ENCODE measurements around the gene SPDYE16. TPM values are rescaled to one million over a fixed set of nuclear protein-coding genes. Genes with fewer than 3 reads are reported as not detected.

Gene SPDYE16
- total RNA-seq, 1 experiment from 2014 or later, result not detected

DNA sequence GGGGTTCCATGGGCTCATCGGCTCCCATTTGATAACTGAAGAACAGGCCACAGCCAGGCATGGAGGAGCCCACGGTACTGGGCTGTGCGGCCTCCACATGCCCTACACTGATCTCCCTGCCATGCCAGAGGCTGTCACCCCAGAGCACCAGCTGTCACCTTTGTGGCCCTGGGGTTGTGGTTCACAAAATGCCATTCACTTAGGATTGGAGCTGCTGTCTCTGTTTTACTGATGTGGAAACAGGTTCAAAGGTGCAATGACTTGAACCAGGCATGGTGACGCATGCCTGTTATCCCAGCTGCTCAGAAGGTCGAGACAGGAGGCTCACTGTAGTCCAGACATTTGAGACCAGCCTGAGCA is 37.0 kb downstream of the SPDYE16 start:
- H3K27ac ChIP-seq (ENCODE audit: insufficient read length, low read depth, low read length), result no peak overlapping the region
- no peaks in the 10 kb centered on the region for H3K79me1 ChIP-seq (ENCODE audit: insufficient read depth, low read depth, low read length, poor library complexity, severe bottlenecking)
- no peak overlapping the region for H3K27ac Mint-ChIP-seq

More for the DNA sequence above, 37.0 kb downstream of the SPDYE16 start:
- H2AFZ ChIP-seq (ENCODE audit: low read length), result no peak overlapping the region
- no peak overlapping the region for H3K14ac ChIP-seq (ENCODE audit: insufficient read depth, low read length)
- no peak for DNase-seq
- H3K27me3 ChIP-seq (ENCODE audit: insufficient read depth, low read length), result no peaks in the 10 kb centered on the region
- no peak overlapping the region for H3K4me2 ChIP-seq (ENCODE audit: insufficient read depth, insufficient read length, low read length)
- no peaks in the 10 kb centered on the region for H3K9me3 ChIP-seq (ENCODE audit: control insufficient read depth, low read depth, low read length)
- Mint-ChIP-seq H3K9me3 (no peaks in the 10 kb centered on the region), H3K4me3 (no peak overlapping the region), H3K4me1 (peaks cover 4 to 5% of the 10 kb centered on the region in 2 experiments), H3K36me3 (ENCODE audit: insufficient read depth in 1 of 3, low read depth in 3 of 3) (peaks cover 0 to 22% (median 9%) of the 10 kb centered on the region in 3 experiments; a peak in 5 of 7 replicates), H3K27me3 (ENCODE audit: low read depth) (no peaks in the 10 kb centered on the region)
- no peak overlapping the region for H4K8ac ChIP-seq (replicated peaks; ENCODE audit: insufficient read length, low read depth, low read length)
- H3K23ac ChIP-seq (ENCODE audit: insufficient read length, low read depth, low read length), result no peak overlapping the region
- no peak overlapping the region for H2BK120ac ChIP-seq (ENCODE audit: low read depth, low read length, poor library complexity, severe bottlenecking)
- H3K4ac ChIP-seq (ENCODE audit: low read depth, low read length), result no peak overlapping the region
- no peak overlapping the region for H2AK5ac ChIP-seq (ENCODE audit: insufficient read length, low read length)
- WGBS (ENCODE audit: extremely low coverage, insufficient read length, low lambda C conversion rate), result no CpG with 5 or more reads among the region's 5 CpGs
- H3K23me2 ChIP-seq (ENCODE audit: insufficient read length, low read depth, low read length, poor library complexity, severe bottlenecking), result no peaks in the 10 kb centered on the region
- H4K5ac ChIP-seq (ENCODE audit: insufficient read length, low read depth, low read length), result no peak overlapping the region
- no peak overlapping the region for H2BK15ac ChIP-seq (ENCODE audit: low read depth, low read length)
- H3K79me2 ChIP-seq (ENCODE audit: insufficient read depth, low read length), result no peaks in the 10 kb centered on the region
- H2BK12ac ChIP-seq (ENCODE audit: insufficient read length, low read depth, low read length), result no peak overlapping the region
- H3K4me1 ChIP-seq (ENCODE audit: insufficient read depth, low read length), result peaks cover 3% of the 10 kb centered on the region; the same call in 1 of the 2 replicates
- no peak overlapping the region for H3K56ac ChIP-seq (ENCODE audit: insufficient read length, low read depth, low read length)
- no peak overlapping the region for H3K9ac ChIP-seq (ENCODE audit: extremely low read depth, insufficient read length, low read length)
- H3K18ac ChIP-seq (ENCODE audit: insufficient read length, low read depth, low read length), result no peak overlapping the region
- no peak overlapping the region for H4K91ac ChIP-seq (ENCODE audit: insufficient read length, low read depth, low read length)
- no peak overlapping the region for H2BK20ac ChIP-seq (ENCODE audit: low read depth, low read length, poor library complexity, severe bottlenecking)
- TF ChIP-seq, protein P1, sequence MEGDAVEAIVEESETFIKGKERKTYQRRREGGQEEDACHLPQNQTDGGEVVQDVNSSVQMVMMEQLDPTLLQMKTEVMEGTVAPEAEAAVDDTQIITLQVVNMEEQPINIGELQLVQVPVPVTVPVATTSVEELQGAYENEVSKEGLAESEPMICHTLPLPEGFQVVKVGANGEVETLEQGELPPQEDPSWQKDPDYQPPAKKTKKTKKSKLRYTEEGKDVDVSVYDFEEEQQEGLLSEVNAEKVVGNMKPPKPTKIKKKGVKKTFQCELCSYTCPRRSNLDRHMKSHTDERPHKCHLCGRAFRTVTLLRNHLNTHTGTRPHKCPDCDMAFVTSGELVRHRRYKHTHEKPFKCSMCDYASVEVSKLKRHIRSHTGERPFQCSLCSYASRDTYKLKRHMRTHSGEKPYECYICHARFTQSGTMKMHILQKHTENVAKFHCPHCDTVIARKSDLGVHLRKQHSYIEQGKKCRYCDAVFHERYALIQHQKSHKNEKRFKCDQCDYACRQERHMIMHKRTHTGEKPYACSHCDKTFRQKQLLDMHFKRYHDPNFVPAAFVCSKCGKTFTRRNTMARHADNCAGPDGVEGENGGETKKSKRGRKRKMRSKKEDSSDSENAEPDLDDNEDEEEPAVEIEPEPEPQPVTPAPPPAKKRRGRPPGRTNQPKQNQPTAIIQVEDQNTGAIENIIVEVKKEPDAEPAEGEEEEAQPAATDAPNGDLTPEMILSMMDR (conservative IDR thresholded peaks at IDR 0.05), result no peak
- no peak overlapping the region for H2BK5ac ChIP-seq (ENCODE audit: insufficient read length, low read length)
- H4K20me1 ChIP-seq (ENCODE audit: control insufficient read depth, insufficient read depth, insufficient read length), result no peaks in the 10 kb centered on the region
- no peak overlapping the region for H3T11ph ChIP-seq (ENCODE audit: low read length)
